GM04503 (cell line): ENCODE data around the gene USP4.
"Not testable (repeated sequence)": the region's sequence is repeated elsewhere in the genome, so short reads cannot be mapped to it uniquely, and the experiment has no call there.

Experiments used
- DNase-seq: peaks from one replicate; pipeline ENCODE4 v3.0.0-alpha.2; 2012; ENCODE audit warnings: low read depth

The USP4 gene

GRCh38 chr3:49352281-49352680 is 12.4 kb upstream of the USP4 start:
- no peak for DNase-seq

DNA sequence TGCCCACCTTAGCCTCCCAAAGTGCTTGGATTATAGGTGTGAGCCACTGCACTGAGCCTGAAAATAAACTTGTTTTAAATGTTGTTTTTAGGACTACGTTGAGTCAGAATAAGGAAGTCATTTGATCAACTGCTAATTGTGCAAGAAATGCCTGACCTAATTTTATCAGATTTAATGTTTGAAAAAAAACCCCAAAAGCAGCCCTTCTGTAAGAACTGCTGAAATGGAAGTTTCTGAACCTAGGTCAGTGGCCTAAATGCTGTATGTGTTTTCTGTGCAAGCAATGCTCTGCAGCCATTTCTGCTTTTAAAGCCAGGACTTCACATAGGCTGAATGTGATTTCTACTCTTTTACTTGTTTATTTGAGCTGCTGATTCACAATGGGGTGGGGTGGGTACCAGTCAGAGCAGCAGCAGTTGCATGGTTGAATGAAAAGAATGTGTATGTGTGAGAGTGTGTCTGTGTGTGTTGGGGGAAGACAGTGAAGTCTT is 11.7 kb upstream of the USP4 start:
- DNase-seq: peak; percentile 69

- DNase-seq: no peak
Observed at GRCh38 chr3:49349348-49350114, 9.7 kb upstream of the USP4 start.

DNA sequence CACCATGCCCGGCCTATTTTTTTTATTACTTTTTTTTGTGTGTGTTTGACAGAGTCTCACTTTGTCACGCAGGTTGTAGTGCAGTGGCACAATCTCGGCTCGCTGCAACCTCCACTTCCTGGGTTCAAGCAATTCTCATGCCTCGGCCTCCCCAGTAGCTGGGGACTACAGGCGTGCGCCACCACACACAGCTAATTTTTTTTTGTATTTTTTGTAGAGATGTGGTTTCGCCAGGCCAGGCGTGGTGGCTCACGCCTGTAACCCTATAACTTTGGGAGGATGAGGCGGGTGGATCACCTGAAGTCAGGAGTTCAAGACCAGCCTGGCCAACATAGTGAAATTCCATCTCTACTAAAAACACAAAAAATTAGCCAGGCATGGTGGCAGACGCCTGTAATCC is 8.5 kb upstream of the USP4 start:
- not testable (repeated sequence) for DNase-seq

- DNase-seq: no peak
Observed at GRCh38 chr3:49346797-49347251, 7.0 kb upstream of the USP4 start.

DNA sequence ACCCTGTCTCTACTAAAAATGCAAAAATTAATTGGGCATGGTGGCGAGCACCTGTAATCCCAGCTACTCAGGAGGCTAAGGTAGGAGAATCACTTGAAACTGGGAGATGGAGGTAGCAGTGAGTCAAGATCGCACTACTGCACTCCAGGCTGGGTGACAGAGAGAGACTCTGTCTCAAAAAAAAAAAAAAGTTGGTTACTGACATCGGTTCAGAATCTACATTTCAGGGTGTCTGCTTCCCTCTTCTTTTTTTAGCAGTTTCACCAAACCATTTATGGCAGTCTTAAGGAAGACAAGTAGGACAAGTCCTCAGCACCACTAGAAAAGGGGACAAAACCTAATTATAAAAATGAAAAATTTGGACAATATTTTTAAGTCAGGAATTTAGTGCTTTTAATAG is 3.3 kb upstream of the USP4 start:
- DNase-seq: no peak

DNA sequence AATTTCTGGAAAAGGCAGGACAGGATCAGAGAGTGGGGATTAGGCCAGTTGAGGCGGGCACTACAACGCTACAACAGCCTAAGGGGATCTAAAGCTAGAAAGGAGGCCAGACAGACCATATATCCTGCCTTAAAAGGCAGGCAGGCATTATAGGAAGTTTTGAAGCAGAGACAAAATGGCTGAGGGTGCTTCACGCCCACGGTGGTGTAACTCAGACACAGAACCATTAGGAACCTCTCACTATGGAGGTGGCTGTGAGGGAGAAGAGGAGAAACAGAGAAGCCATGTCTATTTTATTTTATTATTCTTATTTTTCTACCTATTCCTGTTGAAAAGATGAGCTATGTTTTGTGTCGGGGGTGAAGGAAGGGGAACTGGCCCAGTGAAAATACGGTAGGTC is 2.1 kb upstream of the USP4 start:
- no peak for DNase-seq

DNA sequence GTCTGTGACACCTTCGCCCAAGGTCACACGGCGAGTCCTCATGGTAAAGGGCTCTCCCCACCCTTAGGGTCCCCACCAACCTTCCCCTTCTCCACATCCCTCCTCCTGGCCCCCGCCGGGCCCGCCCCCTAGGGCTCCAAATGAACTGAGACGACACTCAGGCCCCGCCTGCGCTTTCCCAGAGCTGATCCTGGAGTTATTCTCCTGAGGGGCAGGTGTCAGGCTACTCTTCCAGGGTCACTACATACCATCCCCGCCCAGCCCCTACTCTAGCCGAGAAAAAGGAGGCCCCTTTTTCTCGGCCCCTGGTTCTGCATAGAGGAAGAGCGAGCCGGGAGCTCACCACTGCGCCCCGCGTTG is 292 bp downstream of the USP4 start:
- DNase-seq: no peak

DNA sequence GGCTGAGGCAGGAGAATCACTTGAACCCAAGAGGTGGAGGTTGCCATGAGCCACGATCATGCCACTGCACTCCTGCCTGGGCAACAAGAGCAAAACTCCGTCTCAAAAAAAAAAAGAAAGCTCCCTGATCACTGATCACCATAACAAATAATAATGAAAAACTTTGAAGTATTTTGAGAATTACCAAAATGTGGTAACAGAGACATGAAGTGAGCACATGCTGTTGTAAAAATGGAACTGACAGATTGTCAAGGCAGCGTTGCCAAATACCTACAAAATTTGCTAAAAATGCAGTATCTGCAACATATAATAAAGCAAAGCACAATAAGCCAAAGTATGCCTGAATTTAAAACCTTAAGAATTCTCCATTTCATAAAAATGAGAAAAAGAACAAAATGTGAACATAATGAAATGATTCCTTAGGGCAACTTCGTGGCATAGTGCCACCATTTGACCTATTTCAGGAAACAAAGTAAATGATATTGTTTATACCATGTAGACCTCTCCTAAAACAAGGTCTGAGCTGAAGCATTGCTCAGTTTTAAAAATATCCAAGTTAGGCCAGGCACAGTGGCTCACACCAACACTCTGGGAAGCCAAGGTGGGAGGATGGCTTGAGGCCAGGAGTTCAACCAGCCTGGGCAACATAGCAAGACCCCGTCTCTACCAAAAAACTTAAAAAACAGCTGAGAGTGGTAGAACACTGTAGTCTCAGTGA is 5.8 kb downstream of the USP4 start:
- DNase-seq: no peak

- no peak for DNase-seq
Observed at GRCh38 chr3:49333091-49333490, 6.8 kb downstream of the USP4 start.

GRCh38 chr3:49329186-49329585 is 10.7 kb downstream of the USP4 start:
- DNase-seq: no peak

DNA sequence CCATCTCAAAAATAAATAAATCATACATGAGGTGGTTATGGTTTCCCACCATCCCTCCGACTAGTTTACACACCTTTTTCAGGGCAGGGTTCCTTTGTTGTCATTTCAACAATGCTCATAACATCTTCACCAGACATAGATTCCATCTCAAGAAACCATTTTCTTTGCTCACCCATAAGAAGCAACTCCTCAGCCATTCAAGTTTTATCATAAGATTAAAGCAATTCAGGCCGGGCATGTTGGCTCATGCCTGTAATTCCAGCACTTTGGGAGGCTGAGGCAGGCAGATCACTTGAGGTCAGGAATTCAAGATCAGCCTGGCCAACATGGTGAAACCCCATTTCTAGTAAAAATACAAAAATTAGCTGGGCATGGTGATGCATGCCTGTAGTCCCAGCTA is 11.5 kb downstream of the USP4 start:
- DNase-seq: not testable (repeated sequence)

GRCh38 chr3:49327485-49327884 is 12.4 kb downstream of the USP4 start:
- no peak for DNase-seq

GRCh38 chr3:49324768-49325167 is 15.1 kb downstream of the USP4 start:
- no peak for DNase-seq

DNA sequence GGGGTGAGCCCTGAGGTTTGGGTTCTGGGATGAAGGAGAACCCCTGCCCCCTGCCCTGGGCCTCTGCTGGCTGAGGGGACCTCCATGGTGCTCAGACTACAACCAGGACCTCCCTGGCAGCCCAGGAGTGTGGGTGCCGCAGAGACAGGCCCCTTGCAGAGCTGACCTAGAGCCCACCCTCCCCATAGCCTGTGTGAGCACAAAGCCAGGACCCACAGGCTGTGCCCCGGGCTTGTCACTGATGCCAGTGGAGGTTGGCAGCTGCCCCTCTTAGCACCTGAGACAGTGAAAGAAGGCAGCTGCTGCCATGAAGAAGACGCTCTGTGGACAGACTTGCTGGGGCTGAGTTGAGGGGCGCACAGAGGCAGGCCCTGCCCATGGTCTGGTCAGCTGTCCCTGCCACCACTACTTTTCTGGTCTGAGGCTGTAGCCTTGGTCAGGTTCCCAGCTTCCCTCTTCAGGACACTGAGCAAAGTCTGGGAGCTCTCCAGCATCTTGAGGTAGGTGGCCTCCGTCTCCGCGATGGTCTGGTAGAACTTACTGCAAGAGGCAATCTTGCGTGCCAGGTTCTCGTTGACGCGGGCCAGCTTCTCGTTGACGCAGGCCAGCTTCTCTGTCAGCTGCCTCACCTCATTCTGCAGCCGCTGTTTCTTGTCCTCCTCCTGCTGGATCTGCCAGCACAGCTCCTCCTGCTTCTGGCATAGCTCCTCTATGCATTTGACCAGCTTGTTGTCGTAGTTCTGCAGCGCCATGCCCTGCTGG is 23.0 kb downstream of the USP4 start:
- DNase-seq: no peak

GRCh38 chr3:49313896-49314688 is 25.8 kb downstream of the USP4 start:
- DNase-seq: no peak

DNA sequence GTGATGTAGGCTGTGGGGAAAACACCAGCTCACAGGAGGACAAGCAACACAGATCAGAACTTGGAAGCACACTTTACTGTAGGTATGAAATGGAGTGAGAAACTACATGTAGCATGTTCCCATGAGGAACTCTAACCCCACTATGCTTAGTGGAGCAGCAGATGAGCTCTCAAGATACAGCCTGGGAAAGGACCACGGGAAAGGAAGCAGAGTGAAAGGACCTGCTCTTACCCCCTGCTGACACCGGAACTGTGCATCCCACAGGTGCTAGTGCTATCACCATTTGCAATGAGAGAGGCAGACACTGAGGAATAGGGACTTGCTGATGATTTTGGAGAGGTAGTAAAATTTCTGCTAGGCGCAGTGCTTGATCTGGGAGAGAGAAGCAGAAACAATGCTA is 28.6 kb downstream of the USP4 start:
- no peak for DNase-seq

GRCh38 chr3:49310677-49311076 is 29.2 kb downstream of the USP4 start:
- no peak for DNase-seq

DNA sequence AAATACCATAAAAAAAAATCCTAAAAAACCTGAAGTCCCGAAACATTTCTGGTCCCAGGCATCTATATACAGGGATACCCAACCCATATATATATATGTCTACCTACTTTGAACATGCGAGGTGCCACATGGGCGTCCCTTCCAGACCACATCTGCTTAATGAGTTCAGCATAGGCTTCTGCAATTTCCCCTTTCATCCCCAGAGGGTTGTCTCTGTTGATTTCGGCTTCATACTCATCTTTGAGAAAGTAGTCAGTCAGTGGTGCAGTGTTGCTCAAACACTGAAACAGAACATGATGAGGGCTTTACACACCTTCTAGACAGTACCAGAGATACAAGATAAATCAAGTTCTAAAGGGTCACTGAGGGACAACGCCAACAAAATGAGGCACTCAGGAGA is 34.2 kb downstream of the USP4 start:
- no peak for DNase-seq

- no peak for DNase-seq
Observed at GRCh38 chr3:49302613-49303012, 37.2 kb downstream of the USP4 start.

GRCh38 chr3:49300595-49300994 is 39.3 kb downstream of the USP4 start:
- no peak for DNase-seq

DNA sequence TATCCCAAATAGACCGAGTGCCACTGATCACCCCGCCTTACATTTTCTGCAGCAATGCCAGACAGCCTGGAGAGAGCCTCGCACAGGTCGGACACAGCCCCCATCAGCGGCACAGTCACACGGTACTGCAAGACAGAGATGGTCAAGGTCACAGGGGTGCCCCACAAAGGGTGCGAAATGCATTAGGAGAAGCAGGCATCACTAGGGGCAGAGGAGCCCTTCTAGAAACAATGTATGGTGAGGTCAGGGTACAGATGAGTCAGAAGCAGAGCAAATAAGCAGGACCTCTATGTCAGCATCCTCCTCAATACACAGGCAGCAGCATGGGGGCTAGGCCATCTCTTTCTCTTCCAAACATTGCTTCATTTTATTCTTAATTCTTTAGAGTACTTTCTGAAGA is 41.3 kb downstream of the USP4 start:
- DNase-seq: no peak
